ENCODE results near the gene ASGR1.
"Not testable (repeated sequence)": the region's sequence is repeated elsewhere in the genome, so short reads cannot be mapped to it uniquely, and the experiment has no call there.

The ASGR1 gene

DNA sequence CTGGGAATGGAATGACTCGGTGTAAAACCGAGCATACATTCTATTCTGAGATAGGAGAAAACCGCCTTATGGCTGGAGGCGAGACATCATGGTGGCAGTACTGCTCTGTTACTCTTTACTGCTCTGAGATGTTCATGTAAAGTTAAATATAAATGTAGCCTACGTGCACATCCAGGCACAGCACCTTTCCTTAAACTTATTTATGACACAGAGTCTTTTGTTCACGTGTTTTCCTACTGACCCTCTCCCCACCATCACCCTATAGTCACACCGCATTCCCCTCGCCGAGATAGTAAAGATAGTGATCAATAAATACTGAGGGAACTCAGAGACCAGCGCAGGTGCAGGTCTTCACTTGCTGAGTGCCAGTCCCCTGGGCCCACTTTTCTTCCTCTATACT is 19.6 kb downstream of the ASGR1 start:
- DNase-seq (ENCODE audit: low spot score): not testable (repeated sequence)

DNA sequence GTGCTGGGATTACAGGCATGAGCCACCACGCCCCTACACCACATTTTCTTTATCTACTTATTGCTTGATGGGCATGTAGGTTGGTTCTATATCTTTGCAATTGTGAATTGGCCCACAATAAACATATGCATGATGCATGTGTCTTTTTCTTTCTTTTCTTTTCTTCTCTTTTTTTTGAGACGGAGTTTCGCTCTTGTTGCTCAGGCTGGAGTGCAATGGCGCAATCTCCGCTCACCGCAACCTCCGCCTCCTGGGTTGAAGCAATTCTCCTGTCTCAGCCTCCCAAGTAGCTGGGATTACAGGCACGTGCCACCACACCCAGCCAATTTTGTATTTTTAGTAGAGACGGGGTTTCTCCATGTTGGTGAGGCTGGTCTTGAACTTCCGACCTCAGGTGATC is 20.7 kb downstream of the ASGR1 start:
- DNase-seq (ENCODE audit: low spot score): not testable (repeated sequence)

- no peak for DNase-seq (ENCODE audit: low spot score)
Observed at GRCh38 chr17:7156342-7156940, 22.7 kb downstream of the ASGR1 start.

GRCh38 chr17:7147772-7148171 is 31.4 kb downstream of the ASGR1 start:
- peak; percentile 22 for DNase-seq (ENCODE audit: low spot score)

DNA sequence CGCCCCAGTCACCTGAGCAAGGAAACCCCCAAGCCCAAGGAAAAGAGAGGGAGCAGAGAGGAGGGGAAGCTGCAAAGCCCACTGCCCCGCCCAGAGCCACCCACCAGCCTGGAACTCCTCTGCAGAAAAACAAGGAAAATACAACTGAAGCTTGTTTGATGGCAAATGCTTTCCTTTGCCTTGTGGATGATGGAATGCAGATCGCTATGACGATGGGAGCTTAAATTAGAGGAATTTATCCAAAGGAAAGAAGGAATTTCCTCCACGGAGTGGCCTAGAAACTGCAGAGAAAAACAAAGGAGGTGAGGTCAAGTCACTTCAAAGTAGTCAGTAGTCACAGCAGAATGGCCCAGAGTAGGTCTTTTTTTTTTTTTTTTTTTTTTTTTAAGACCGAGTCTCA is 33.1 kb downstream of the ASGR1 start:
- DNase-seq (ENCODE audit: low spot score): no peak

- no peak for DNase-seq (ENCODE audit: low spot score)
Observed at GRCh38 chr17:7144213-7144612, 35.0 kb downstream of the ASGR1 start.

DNA sequence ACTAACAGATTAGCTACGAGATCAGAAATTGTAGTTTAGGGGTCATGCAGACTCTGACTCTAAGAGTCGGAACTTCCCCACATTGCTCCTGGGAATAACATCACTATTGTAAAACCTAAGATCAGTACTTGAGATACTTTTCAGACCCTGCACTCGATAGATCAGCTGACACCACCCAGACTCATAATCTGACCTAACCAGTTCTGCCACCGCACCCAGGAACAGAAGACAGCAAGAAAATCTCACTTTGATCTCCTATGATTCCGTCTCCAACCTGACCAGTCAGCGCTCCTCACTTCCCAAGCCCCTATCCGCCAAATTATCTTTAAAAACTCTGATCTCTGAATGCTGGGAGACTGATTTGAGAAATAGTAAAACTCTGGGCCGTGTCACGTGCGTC is 37.3 kb downstream of the ASGR1 start:
- no peak for DNase-seq (ENCODE audit: low spot score)

GRCh38 chr17:7139400-7139799 is 39.8 kb downstream of the ASGR1 start:
- no peak for DNase-seq (ENCODE audit: low spot score)

DNA sequence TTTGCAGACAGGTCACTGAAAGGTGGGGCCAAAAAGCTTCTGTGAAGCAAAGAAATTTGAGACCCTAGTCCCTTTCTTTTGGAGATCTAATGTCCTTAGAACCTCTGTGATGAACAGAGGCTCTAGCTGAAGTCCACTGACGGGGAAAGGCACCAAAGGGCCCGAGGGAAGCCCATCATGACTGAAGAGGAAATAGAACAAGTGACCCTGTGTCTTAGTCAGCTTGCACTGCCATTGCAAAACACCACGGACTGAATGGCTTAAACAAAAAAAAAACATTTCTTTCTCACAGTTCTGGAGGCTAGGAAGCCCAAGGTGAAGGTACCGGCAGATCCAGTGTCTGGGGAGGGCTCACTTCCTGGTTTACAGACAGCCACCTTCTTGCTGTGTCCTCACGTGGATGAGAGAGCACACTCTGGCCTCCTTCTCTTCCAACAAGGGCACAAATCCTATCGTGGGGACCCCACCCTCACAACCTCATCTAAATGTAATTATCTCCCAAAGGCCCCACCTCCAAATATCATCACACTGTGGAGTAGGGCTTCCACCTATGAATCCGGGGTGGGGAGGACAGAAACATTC is 40.3 kb downstream of the ASGR1 start:
- no peak for DNase-seq (ENCODE audit: low spot score)

DNA sequence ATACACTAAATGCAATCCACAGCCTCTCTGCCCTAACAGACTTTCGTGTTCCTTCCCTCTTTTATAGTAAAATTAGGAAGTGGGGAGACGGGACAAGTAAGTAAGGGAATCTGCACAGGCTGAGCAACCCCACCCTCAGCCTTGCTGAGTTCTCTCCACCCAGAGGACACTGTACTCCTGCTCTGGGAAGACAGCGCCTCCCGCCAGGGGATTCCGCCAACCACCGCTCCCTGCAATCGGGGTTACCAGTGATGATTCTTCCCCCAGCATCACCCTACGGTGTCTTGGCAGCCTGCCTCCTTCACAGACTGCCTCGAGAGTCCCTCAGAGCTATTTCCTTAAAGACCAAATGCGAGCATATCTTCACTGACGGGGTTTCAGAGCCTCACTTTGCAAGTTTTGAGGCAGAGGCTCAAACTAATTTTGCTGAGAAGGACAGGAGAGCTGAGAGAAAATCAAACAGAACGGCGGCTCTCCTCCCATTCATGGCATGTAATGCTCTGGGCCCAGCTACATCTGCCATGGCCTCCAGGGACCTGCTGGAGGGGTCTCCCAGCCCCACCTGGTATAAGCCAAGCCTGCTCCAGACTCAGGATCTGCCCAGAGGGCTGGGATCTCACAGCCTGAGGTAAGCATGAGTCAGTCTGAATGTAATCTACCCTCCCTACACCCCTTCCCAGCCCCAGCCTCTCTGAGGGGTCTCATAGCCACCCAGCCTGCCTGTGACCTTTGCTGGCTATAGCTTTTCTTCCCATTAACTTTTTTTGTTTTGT is 41.8 kb downstream of the ASGR1 start:
- DNase-seq (ENCODE audit: low spot score): no peak

DNA sequence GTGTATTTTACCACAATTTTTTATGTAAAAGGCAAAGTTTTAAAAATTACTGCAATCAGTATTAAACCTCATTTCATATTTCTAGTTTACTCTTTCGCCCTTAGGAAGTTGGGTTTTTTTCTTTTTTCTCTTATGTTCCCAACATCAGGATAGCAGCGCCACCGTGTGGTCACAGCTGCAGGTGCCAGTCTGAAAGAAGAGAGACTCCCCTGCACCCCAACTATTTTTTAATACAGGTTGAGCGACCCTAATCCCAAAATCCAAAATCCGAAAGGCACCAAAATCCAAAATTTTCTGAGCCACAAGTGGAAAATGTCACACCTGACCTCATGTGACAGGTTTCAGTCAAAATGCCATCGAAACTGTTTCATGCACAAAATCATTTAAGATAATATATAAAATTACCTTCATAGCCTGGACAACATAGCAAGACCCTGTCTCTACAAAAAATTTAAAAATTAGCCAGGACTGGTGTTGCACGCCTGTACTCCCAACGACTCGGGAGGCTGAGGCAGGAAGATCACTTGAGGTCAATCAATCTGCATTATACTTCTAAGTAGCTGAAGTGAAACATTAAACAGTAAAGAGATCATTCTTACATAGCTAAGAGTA is 42.8 kb downstream of the ASGR1 start:
- peak; percentile 69 for DNase-seq (ENCODE audit: low spot score)

DNA sequence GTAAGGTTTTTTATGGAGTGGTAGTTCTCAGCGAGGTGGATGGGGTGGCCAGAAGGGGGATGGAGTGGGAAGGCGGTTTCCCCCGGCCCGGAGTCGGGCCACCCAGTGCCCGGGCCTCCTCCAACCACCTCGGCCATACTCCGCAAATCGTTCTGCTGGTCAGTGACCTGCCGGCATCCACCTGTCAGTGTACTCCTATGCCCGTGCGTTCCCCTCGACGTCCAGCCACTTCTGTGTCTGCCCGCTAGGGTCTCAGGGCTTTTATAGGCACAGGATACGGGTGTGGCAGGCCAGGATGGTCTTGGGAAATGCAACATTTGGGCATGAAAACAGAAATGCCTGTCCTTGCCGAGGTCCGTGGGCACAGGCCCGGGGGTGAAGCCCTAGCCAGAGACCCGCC is 45.3 kb downstream of the ASGR1 start:
- DNase-seq (ENCODE audit: low spot score): no peak

DNA sequence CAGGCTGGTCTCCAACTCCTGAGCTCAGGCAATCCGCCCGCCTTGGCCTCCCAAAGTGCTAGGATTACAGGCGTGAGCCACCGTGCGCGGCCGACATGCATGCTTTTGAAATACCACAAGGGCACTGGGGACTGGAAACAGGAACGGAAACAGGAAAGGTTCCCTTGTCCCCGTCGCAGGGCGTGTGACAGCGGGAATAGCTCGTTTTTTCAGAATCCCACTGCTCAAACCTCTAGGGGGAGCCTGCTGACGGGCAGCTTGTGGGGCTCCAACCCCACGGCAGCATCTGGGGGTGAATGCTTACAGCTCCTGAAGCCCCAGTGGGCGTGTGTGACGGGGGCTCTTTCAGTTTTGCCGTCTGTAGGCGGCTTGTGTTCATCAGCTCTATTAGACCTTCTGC is 45.7 kb downstream of the ASGR1 start:
- DNase-seq (ENCODE audit: low spot score): peak; percentile 47

GRCh38 chr17:7132511-7133094 is 46.6 kb downstream of the ASGR1 start:
- DNase-seq (ENCODE audit: low spot score): peak; percentile 74

DNA sequence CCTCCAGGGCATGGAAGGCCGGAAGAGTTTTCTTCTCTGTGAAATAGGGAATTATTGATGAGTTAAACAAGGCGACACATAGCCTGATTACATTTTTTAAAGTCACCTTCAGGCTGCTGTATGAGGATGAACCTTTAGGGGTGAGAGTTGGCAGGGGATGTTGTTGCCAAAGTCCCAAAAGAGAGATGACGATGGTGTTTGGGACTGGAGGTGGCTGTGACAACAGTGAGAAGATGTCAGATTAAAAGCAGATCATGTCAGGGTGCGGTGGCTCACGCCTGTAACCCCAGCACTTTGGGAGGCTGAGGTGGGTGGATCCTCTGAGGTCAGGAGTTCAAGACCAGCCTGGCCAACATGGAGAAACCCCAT is 47.8 kb downstream of the ASGR1 start:
- no peak for DNase-seq (ENCODE audit: low spot score)

DNA sequence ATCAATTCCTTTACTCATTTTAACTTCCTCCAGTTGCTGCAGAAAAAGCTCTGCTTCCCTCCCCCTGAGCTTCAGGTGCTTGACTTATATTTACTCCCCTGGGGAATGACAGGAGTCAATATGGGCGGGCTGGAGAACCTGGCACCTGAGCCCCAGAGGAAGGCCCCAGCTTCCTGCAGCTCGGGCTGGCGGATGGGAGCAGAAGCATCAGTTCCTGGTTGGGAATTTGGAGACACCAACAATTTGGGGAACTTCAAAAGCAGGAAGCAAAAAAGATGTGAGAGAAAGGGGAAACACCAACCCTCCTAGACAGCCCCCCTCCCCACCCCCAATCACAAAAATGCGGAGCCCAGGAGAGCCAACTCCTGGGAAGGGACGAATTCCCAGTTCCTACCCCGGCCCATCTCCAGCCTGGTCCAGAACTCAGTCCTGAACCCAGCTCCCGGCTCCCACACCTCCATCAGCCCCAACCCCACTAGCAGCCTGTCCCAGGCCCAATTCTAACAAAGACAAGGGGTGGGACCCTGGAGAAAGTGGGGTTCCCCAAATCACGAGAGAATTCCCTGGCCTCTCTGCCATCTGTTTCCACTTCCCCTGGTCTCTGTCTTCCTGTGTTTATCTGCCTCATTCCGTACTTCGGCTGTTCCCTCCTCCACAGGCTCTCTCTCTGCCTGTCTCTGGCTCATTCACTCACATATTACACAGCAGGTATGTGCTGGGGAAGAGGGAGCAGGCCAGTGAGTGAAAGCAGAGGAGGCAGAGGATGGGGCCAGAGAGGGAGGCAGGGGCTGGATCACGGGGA is 48.3 kb downstream of the ASGR1 start:
- no peak for DNase-seq (ENCODE audit: low spot score)

GRCh38 chr17:7129311-7129710 is 49.9 kb downstream of the ASGR1 start:
- no peak for DNase-seq (ENCODE audit: low spot score)

DNA sequence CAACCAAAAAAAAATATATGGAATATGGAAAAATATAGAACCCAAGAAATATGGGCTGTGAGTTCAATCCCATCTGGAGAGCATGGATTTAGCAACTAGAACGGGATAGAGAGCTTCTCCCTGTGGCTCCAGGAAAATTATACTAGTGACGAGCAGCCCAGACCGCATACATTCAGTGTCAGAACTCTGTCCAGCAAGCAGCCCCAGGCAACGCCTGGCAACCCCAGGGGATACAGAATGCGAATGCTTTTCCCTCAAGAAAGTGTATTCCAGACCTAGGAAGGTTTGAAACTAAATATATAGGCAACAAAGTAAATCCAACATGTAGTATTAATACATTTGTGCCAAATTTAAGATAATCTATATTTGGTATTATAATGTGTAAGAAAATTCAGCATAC is 51.0 kb downstream of the ASGR1 start:
- DNase-seq (ENCODE audit: low spot score): no peak

DNA sequence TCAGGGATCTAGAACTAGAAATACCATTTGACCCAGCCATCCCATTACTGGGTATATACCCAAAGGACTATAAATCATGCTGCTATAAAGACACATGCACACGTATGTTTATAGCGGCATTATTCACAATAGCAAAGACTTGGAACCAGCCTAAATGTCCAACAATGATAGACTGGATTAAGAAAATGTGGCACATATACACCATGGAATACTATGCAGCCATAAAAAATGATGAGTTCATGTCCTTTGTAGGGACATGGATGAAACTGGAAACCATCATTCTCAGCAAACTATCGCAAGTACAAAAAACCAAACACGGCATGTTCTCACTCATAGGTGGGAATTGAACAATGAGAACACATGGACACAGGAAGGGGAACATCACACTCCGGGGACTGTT is 51.7 kb downstream of the ASGR1 start:
- DNase-seq (ENCODE audit: low spot score): not testable (repeated sequence)

DNA sequence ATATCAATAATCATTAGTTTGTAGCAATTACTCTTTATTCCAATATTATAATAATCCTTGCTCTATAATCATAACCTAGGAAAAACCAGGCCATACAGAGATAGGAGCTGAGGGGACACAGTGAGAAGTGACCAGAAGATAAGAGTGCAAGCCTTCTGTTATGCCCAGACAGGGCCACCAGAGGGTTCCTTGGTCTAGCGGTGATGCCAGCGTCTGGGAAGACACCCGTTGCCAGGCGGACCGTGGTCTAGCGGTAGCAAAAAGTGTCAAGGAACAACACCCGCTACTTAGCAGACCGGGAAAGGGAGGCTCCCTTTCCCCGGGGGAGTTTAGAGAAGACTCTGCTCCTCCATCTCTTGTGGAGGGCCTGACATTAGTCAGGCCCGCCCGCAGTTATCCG is 52.8 kb downstream of the ASGR1 start:
- not testable (repeated sequence) for DNase-seq (ENCODE audit: low spot score)

- no peak for DNase-seq (ENCODE audit: low spot score)
Observed at GRCh38 chr17:7124923-7125322, 54.2 kb downstream of the ASGR1 start.

DNA sequence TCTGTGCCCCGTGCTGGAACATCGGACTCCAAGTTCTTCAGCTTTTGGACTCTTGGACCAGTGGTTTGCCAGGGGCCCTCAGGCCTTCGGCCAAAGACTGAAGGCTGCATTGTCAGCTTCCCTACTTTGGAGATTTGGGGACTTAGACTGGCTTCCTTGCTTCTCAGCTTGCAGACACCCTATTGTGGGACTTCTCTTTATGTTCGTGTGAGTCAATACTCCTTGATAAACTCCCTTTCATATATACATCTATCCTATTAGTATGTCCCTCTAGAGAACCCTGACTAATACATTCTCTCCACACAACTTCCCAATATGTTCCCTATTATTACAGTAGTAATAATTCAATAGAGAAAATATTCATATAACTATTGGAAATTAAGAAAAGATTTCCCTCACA is 55.3 kb downstream of the ASGR1 start:
- no peak for DNase-seq (ENCODE audit: low spot score)

Measured in activated CD4-positive, alpha-beta T cell treated with anti-CD3 and anti-CD28 coated beads, Interleukin-2, Interleukin-4, amounts not matched to agents 100 ng/mL and 50 ng/mL, durations not matched to agents 16 hours and 8 hours (primary cell).